H9 (cell line): ENCODE measurements around the gene CRY2. TPM values are rescaled to one million over a fixed set of nuclear protein-coding genes. Genes with fewer than 3 reads are reported as not detected.

Experiments used
- DNase-seq: peaks from one replicate; pipeline ENCODE4 v3.0.0-alpha.2; 2017
- H2AFZ ChIP-seq: one replicate; pipeline ENCODE4 v1.6.1; 2013; ENCODE audit warnings: mild to moderate bottlenecking, low read length, control low read depth, moderate library complexity
- H2AK5ac ChIP-seq: 2 replicates; pipeline ENCODE4 v1.6.1; 2013; ENCODE audit warnings: low read length, control low read depth, mixed read lengths; ENCODE audit not compliant: insufficient read length
- H2BK120ac ChIP-seq: one replicate; pipeline ENCODE4 v1.6.1; 2013; ENCODE audit warnings: low read depth, mild to moderate bottlenecking, low read length, control low read depth, inconsistent platforms; ENCODE audit not compliant: poor library complexity, severe bottlenecking
- H2BK12ac ChIP-seq: 2 replicates; pipeline ENCODE4 v1.6.1; 2013; ENCODE audit warnings: low read length, control low read depth, mixed read lengths, low read depth; ENCODE audit not compliant: insufficient read length
- H2BK15ac ChIP-seq: 2 replicates; pipeline ENCODE4 v1.6.1; 2013; ENCODE audit warnings: low read depth, low read length, control low read depth
- H2BK20ac ChIP-seq: one replicate; pipeline ENCODE4 v1.6.1; 2013; ENCODE audit warnings: low read depth, mild to moderate bottlenecking, low read length, control low read depth, inconsistent platforms; ENCODE audit not compliant: poor library complexity, severe bottlenecking
- H2BK5ac ChIP-seq: 2 replicates; pipeline ENCODE4 v1.6.1; 2013; ENCODE audit warnings: low read length, control low read depth, mixed read lengths; ENCODE audit not compliant: insufficient read length
- H3K14ac ChIP-seq: 2 replicates; pipeline ENCODE4 v1.6.1; 2013; ENCODE audit warnings: low read length, control low read depth; ENCODE audit not compliant: insufficient read depth
- H3K18ac ChIP-seq: 2 replicates; pipeline ENCODE4 v1.6.1; 2013; ENCODE audit warnings: low read depth, mild to moderate bottlenecking, mixed read lengths, low read length, control low read depth; ENCODE audit not compliant: insufficient read length
- H3K23ac ChIP-seq: 2 replicates; pipeline ENCODE4 v1.6.1; 2013; ENCODE audit warnings: low read length, control low read depth, mixed read lengths, low read depth; ENCODE audit not compliant: insufficient read length
- H3K23me2 ChIP-seq: 2 replicates; pipeline ENCODE4 v1.6.1; 2013; ENCODE audit warnings: low read depth, mild to moderate bottlenecking, mixed read lengths, low read length, control low read depth; ENCODE audit not compliant: insufficient read length, poor library complexity, severe bottlenecking
- H3K27ac ChIP-seq: 2 replicates; pipeline ENCODE4 v1.5.1; 2013; ENCODE audit warnings: low read length, control low read depth, mixed read lengths, low read depth; ENCODE audit not compliant: insufficient read length
- H3K27me3 ChIP-seq: 2 replicates; pipeline ENCODE4 v1.6.1; 2013; ENCODE audit warnings: low read length, control low read depth, inconsistent platforms; ENCODE audit not compliant: insufficient read depth
- H3K4ac ChIP-seq: 2 replicates; pipeline ENCODE4 v1.6.1; 2013; ENCODE audit warnings: low read depth, mild to moderate bottlenecking, control low read depth, inconsistent platforms, low read length, moderate library complexity
- H3K4me1 ChIP-seq: 2 replicates; pipeline ENCODE4 v1.6.1; 2013; ENCODE audit warnings: low read length, control low read depth, inconsistent platforms; ENCODE audit not compliant: insufficient read depth
- H3K4me2 ChIP-seq: 2 replicates; pipeline ENCODE4 v1.6.1; 2013; ENCODE audit warnings: low read length, control low read depth, mixed read lengths; ENCODE audit not compliant: insufficient read length, insufficient read depth
- H3K56ac ChIP-seq: 2 replicates; pipeline ENCODE4 v1.6.1; 2013; ENCODE audit warnings: low read depth, mild to moderate bottlenecking, mixed read lengths, low read length, control low read depth; ENCODE audit not compliant: insufficient read length
- H3K79me1 ChIP-seq: 2 replicates; pipeline ENCODE4 v1.6.1; 2013; ENCODE audit warnings: low read depth, mild to moderate bottlenecking, moderate library complexity, low read length, control low read depth, inconsistent platforms; ENCODE audit not compliant: insufficient read depth, poor library complexity, severe bottlenecking
- H3K79me2 ChIP-seq: 2 replicates; pipeline ENCODE4 v1.6.1; 2013; ENCODE audit warnings: low read length, control low read depth, inconsistent platforms; ENCODE audit not compliant: insufficient read depth
- H3K9ac ChIP-seq: 2 replicates; pipeline ENCODE4 v1.6.1; 2013; ENCODE audit warnings: low read length, control low read depth, mixed read lengths; ENCODE audit not compliant: insufficient read length; ENCODE audit errors: extremely low read depth
- H3K9me3 ChIP-seq: one replicate; pipeline ENCODE4 v1.6.1; 2013; ENCODE audit warnings: low read depth, low read length, inconsistent platforms; ENCODE audit not compliant: control insufficient read depth
- H3T11ph ChIP-seq: one replicate; pipeline ENCODE4 v1.6.1; 2013; ENCODE audit warnings: mild to moderate bottlenecking, low read length, control low read depth, inconsistent platforms
- H4K20me1 ChIP-seq: one replicate; pipeline ENCODE4 v1.6.1; 2013; ENCODE audit not compliant: control insufficient read depth, insufficient read length, insufficient read depth
- H4K5ac ChIP-seq: 2 replicates; pipeline ENCODE4 v1.6.1; 2013; ENCODE audit warnings: low read depth, mild to moderate bottlenecking, mixed read lengths, low read length, control low read depth; ENCODE audit not compliant: insufficient read length
- H4K8ac ChIP-seq: replicated peaks from 2 replicates; pipeline ENCODE4 v1.6.1; 2013; ENCODE audit warnings: low read length, control low read depth, mixed read lengths, low read depth; ENCODE audit not compliant: insufficient read length
- H4K91ac ChIP-seq: 2 replicates; pipeline ENCODE4 v1.6.1; 2013; ENCODE audit warnings: low read depth, mild to moderate bottlenecking, moderate library complexity, mixed read lengths, low read length, control low read depth; ENCODE audit not compliant: insufficient read length
- H3K27ac Mint-ChIP-seq, 3 experiments: 2 replicates in 2 of 3; 3 replicates in 1 of 3; pipeline ENCODE4 v1.8.0; 2020 to 2021; ENCODE audit warnings: mixed read lengths in 3 of 3, mild to moderate bottlenecking in 1 of 3, moderate library complexity in 1 of 3
- H3K27me3 Mint-ChIP-seq: 2 replicates; pipeline ENCODE4 v1.8.0; 2021; ENCODE audit warnings: low read depth, mild to moderate bottlenecking, moderate library complexity, mixed read lengths
- H3K36me3 Mint-ChIP-seq, 3 experiments: 2 replicates in 2 of 3; 3 replicates in 1 of 3; pipeline ENCODE4 v1.8.0; 2020 to 2021; ENCODE audit warnings: low read depth in 3 of 3, mixed read lengths in 3 of 3; ENCODE audit not compliant: insufficient read depth in 1 of 3
- H3K4me1 Mint-ChIP-seq, 2 experiments: 2 replicates each; pipeline ENCODE4 v1.8.0; 2020; ENCODE audit warnings: mixed read lengths in 2 of 2
- H3K4me3 Mint-ChIP-seq, 2 experiments: 2 replicates in 1 of 2; 3 replicates in 1 of 2; pipeline ENCODE4 v1.8.0; 2020 to 2021; ENCODE audit warnings: mild to moderate bottlenecking in 2 of 2, mixed read lengths in 2 of 2, moderate library complexity in 1 of 2
- H3K9me3 Mint-ChIP-seq, 2 experiments: 2 replicates in 1 of 2; 3 replicates in 1 of 2; pipeline ENCODE4 v1.8.0; 2020; ENCODE audit warnings: mild to moderate bottlenecking in 2 of 2, mixed read lengths in 2 of 2, moderate library complexity in 1 of 2
- CTCF ChIP-seq: fragments of 200-600 bp; sonication (generic); conservative IDR thresholded peaks from 3 replicates; pipeline ENCODE4 v1.8.0; 2021; ENCODE audit warnings: antibody characterized with exemption, mild to moderate bottlenecking
- WGBS: extraction: QIAGEN DNeasy Blood & Tissue Kit; methylation state at CpG from one replicate; pipeline ENCODE4 v1.1.7; 2013; ENCODE audit warnings: missing lambda C conversion rate, low lambda C conversion rate, mixed read lengths; ENCODE audit not compliant: insufficient read length; ENCODE audit errors: extremely low coverage; 5-methylcytosine and 5-hydroxymethylcytosine counted together
- total RNA-seq: library from RNA; stranded (reverse); gene quantifications from 2 replicates; pipeline ENCODE4 v1.2.1, GENCODE V29; 2021

Gene CRY2
- total RNA-seq, 1 experiment from 2014 or later = 14.4 TPM

DNA sequence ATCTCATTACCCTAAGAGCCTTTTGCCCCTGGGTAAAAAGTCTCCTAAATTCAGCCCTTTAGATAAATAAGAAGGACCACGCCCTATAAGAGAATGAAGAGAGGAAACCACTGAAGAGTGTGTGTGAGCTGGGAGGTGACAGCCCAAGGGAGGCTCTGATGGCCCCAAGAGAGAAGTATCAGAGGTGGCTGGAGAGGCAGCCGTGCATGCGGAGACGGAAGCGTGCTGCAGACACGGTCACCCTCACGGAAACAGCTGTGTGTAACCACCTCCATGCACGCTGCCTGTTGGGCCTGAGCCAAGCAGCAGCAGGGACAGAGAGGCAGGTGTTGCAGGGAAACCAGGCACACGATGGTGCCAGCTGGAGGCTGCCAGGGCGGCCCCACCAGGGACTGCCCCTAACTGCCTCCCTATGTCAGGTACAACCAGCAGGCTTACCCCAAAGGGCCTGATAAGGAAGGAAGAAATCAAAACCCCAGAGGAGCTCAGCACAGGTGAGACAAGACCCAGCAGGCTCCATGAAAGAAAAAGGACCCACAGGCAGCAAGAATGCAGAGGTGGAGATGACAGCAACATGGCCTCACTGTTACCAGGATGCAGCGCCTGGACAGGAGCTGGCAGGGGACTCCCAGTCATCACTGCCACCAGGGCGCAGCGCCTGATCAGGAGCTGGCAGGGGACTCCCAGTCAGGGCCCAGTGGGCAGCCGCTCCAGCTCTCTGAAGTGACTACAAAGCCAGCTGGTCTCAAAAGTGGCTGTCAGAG lies 82.9 kb downstream of the CRY2 start:
- Histone ChIP-seq H3K79me2 (no peaks in the 10 kb centered on the region), H2BK120ac (no peak overlapping the region), H3K23me2 (no peaks in the 10 kb centered on the region), H2BK20ac (no peak overlapping the region), H3T11ph (no peak overlapping the region), H2BK12ac (no peak overlapping the region), H3K18ac (no peak overlapping the region), H3K27ac (no peak overlapping the region), H3K4ac (no peak overlapping the region), H3K14ac (no peak overlapping the region), H2AK5ac (no peak overlapping the region), H3K23ac (no peak overlapping the region), H4K91ac (no peak overlapping the region), H4K20me1 (no peaks in the 10 kb centered on the region), H4K8ac (no peak overlapping the region), H3K9ac (no peak overlapping the region), H3K9me3 (no peaks in the 10 kb centered on the region), H2BK5ac (no peak overlapping the region), H3K79me1 (no peaks in the 10 kb centered on the region), H2AFZ (no peak overlapping the region), H3K4me1 (no peaks in the 10 kb centered on the region), H2BK15ac (no peak overlapping the region), H4K5ac (no peak overlapping the region), H3K27me3 (no peaks in the 10 kb centered on the region), H3K4me2 (no peak overlapping the region), H3K56ac (no peak overlapping the region)
- Mint-ChIP-seq H3K9me3 (no peaks in the 10 kb centered on the region), H3K27ac (peak overlapping the region in 2 of 3 experiments; percentile 40 to 61; a peak in 3 of 7 replicates), H3K4me3 (no peak overlapping the region), H3K27me3 (no peaks in the 10 kb centered on the region), H3K36me3 (peaks cover 12 to 68% (median 67%) of the 10 kb centered on the region in 3 experiments), H3K4me1 (peaks cover 5 to 11% of the 10 kb centered on the region in 2 experiments; a peak in 1 of 4 replicates)
- WGBS = no CpG with 5 or more reads among the region's 14 CpGs
- DNase-seq = peak; percentile 36
- TF ChIP-seq CTCF = no peak
